ENCODE results near the gene WDR91. TPM values are rescaled to one million over a fixed set of nuclear protein-coding genes. Genes with fewer than 3 reads are reported as not detected.
A peak's percentile ranks its signal among the peaks of the same experiment; 100 is the strongest.

WDR91 gene
- total RNA-seq, 1 donor from 2014 or later = 5.5 TPM

DNA sequence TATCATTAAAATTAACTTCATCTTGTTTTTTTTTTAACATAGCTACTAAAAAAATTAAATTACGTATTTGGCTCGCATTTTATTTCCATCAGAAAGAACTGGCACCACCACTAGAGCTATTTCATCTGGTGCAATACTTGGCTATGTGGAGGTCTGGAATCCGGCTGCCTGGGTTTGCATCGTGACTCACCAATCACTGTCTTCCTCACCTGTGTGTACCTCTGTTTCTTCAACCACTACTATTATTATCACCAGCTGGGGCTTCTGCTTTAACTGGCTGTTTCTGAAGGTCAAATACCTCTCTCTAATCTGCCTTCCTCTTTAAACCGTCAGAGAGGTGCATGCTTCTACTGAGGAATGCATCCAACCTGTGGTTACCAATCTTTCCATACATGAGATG, 6.5 kb downstream of the WDR91 start:
- H3K4me1 Mint-ChIP-seq (ENCODE audit: low read depth, unreplicated experiment) = peaks cover 22% of the 10 kb centered on the region
- peaks cover 10% of the 10 kb centered on the region for H3K36me3 Mint-ChIP-seq (ENCODE audit: low read depth, unreplicated experiment)
- Histone ChIP-seq H2AFZ (ENCODE audit: low read depth, low read length) (no peak overlapping the region), H3K27me3 (ENCODE audit: insufficient read depth, low read length) (no peaks in the 10 kb centered on the region), H4K20me1 (ENCODE audit: insufficient read depth, low read length) (peaks cover 16% of the 10 kb centered on the region), H3K9me3 (ENCODE audit: insufficient read depth, low read depth, low read length) (no peaks in the 10 kb centered on the region), H3K4me3 (ENCODE audit: insufficient read depth, low read depth, low read length) (no peak overlapping the region), H3K27ac (ENCODE audit: low read depth, low read length) (no peak overlapping the region), H3K79me2 (ENCODE audit: insufficient read depth, low read length) (peaks cover 7% of the 10 kb centered on the region), H3K4me2 (ENCODE audit: low read length) (peak overlapping the region; percentile 2), H3K36me3 (ENCODE audit: insufficient read depth, low read length) (peaks cover 7% of the 10 kb centered on the region), H3K9ac (ENCODE audit: low read length) (no peak overlapping the region), H3K4me1 (ENCODE audit: insufficient read depth, low read length) (peaks cover 26% of the 10 kb centered on the region)
- FAIRE-seq = no peak
- no peak overlapping the region for H3K4me3 Mint-ChIP-seq (ENCODE audit: unreplicated experiment)
- no peaks in the 10 kb centered on the region for H3K27me3 Mint-ChIP-seq (ENCODE audit: low read depth, unreplicated experiment)
- no peak for TF ChIP-seq EZH2 (IDR thresholded peaks at IDR 0.05; ENCODE audit: insufficient read depth, low read length)
- TF ChIP-seq, protein P1, sequence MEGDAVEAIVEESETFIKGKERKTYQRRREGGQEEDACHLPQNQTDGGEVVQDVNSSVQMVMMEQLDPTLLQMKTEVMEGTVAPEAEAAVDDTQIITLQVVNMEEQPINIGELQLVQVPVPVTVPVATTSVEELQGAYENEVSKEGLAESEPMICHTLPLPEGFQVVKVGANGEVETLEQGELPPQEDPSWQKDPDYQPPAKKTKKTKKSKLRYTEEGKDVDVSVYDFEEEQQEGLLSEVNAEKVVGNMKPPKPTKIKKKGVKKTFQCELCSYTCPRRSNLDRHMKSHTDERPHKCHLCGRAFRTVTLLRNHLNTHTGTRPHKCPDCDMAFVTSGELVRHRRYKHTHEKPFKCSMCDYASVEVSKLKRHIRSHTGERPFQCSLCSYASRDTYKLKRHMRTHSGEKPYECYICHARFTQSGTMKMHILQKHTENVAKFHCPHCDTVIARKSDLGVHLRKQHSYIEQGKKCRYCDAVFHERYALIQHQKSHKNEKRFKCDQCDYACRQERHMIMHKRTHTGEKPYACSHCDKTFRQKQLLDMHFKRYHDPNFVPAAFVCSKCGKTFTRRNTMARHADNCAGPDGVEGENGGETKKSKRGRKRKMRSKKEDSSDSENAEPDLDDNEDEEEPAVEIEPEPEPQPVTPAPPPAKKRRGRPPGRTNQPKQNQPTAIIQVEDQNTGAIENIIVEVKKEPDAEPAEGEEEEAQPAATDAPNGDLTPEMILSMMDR (IDR thresholded peaks at IDR 0.05; ENCODE audit: insufficient read depth, low read depth, low read length) = no peak
- H3K27ac Mint-ChIP-seq (ENCODE audit: unreplicated experiment) = no peak overlapping the region
- DNase-seq (ENCODE audit: low read depth) = peak; percentile 48
- H3K9me3 Mint-ChIP-seq (ENCODE audit: unreplicated experiment) = no peaks in the 10 kb centered on the region

DNA sequence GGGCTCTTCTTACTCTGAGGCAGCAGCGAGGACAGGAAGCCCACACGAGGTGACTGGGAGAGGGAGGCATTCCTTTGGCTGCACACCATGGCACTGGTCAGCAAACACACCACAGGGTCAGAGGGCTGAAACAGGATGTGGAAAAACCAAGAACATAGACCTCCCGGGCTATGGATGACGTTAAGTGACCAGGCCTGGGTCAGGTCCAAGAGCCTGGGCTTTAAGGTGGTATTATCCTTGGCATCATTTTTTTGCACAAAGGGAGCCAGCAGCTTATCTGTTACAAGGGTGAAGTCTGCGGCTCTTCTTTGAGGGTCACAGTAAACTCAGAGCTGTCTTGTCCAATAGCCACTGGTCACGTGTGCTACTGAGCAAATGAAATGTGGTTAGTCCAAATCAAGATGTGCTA, 7.0 kb downstream of the WDR91 start:
- no peak for TF ChIP-seq EZH2 (IDR thresholded peaks at IDR 0.05; ENCODE audit: insufficient read depth, low read length)
- TF ChIP-seq, protein P1 (IDR thresholded peaks at IDR 0.05; ENCODE audit: insufficient read depth, low read depth, low read length) = no peak
- H3K4me1 ChIP-seq (ENCODE audit: insufficient read depth, low read length) = peaks cover 26% of the 10 kb centered on the region
- Mint-ChIP-seq H3K27ac (ENCODE audit: unreplicated experiment) (no peak overlapping the region), H3K36me3 (ENCODE audit: low read depth, unreplicated experiment) (peaks cover 11% of the 10 kb centered on the region), H3K27me3 (ENCODE audit: low read depth, unreplicated experiment) (no peaks in the 10 kb centered on the region), H3K4me3 (ENCODE audit: unreplicated experiment) (no peak overlapping the region), H3K4me1 (ENCODE audit: low read depth, unreplicated experiment) (peaks cover 22% of the 10 kb centered on the region), H3K9me3 (ENCODE audit: unreplicated experiment) (no peaks in the 10 kb centered on the region)
- no peak overlapping the region for H3K4me3 ChIP-seq (ENCODE audit: insufficient read depth, low read depth, low read length)
- H3K9me3 ChIP-seq (ENCODE audit: insufficient read depth, low read depth, low read length) = no peaks in the 10 kb centered on the region
- no peak overlapping the region for H2AFZ ChIP-seq (ENCODE audit: low read depth, low read length)
- peaks cover 1% of the 10 kb centered on the region for H3K79me2 ChIP-seq (ENCODE audit: insufficient read depth, low read length)
- no peak overlapping the region for H3K9ac ChIP-seq (ENCODE audit: low read length)
- H3K36me3 ChIP-seq (ENCODE audit: insufficient read depth, low read length) = peaks cover 7% of the 10 kb centered on the region
- DNase-seq (ENCODE audit: low read depth) = peak; percentile 87
- H4K20me1 ChIP-seq (ENCODE audit: insufficient read depth, low read length) = peaks cover 16% of the 10 kb centered on the region
- no peak overlapping the region for H3K27ac ChIP-seq (ENCODE audit: low read depth, low read length)
- FAIRE-seq = no peak
- H3K4me2 ChIP-seq (ENCODE audit: low read length) = peak overlapping the region; percentile 47
- H3K27me3 ChIP-seq (ENCODE audit: insufficient read depth, low read length) = no peaks in the 10 kb centered on the region

DNA sequence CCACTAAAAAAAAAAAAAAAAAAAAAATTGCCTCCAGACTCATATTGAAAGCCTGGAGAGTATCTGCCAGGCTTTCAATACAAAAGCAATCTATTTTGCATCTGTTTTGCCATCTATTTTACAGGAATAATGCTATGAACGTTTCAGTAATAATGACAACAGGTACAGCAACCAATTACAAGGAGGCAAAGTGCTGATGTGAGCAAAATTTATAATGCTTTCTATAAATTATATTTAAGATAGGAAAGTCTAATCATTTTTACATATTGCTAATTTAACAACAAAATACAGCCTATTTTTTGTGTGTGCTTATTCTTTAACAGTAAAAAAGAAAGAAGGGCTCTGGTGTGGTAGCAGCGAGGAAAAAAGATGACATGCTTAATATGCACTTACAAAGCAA, 10.0 kb downstream of the WDR91 start:
- H3K4me1 ChIP-seq (ENCODE audit: insufficient read depth, low read length) = peaks cover 19% of the 10 kb centered on the region
- DNase-seq (ENCODE audit: low read depth) (no peak), FAIRE-seq (no peak)
- H3K9ac ChIP-seq (ENCODE audit: low read length) = no peak overlapping the region
- no peak overlapping the region for H3K4me2 ChIP-seq (ENCODE audit: low read length)
- H2AFZ ChIP-seq (ENCODE audit: low read depth, low read length) = no peak overlapping the region
- peaks cover 5% of the 10 kb centered on the region for H4K20me1 ChIP-seq (ENCODE audit: insufficient read depth, low read length)
- H3K27me3 ChIP-seq (ENCODE audit: insufficient read depth, low read length) = no peaks in the 10 kb centered on the region
- no peaks in the 10 kb centered on the region for H3K9me3 ChIP-seq (ENCODE audit: insufficient read depth, low read depth, low read length)
- H3K9me3 Mint-ChIP-seq (ENCODE audit: unreplicated experiment) = no peaks in the 10 kb centered on the region
- H3K27ac ChIP-seq (ENCODE audit: low read depth, low read length) = no peak overlapping the region
- TF ChIP-seq, protein P1 (IDR thresholded peaks at IDR 0.05; ENCODE audit: insufficient read depth, low read depth, low read length) = no peak
- TF ChIP-seq EZH2 (IDR thresholded peaks at IDR 0.05; ENCODE audit: insufficient read depth, low read length) = no peak
- peaks cover 18% of the 10 kb centered on the region for H3K36me3 Mint-ChIP-seq (ENCODE audit: low read depth, unreplicated experiment)
- no peaks in the 10 kb centered on the region for H3K79me2 ChIP-seq (ENCODE audit: insufficient read depth, low read length)
- no peaks in the 10 kb centered on the region for H3K27me3 Mint-ChIP-seq (ENCODE audit: low read depth, unreplicated experiment)
- peaks cover 7% of the 10 kb centered on the region for H3K36me3 ChIP-seq (ENCODE audit: insufficient read depth, low read length)
- H3K4me1 Mint-ChIP-seq (ENCODE audit: low read depth, unreplicated experiment) = peaks cover 20% of the 10 kb centered on the region
- no peak overlapping the region for H3K4me3 ChIP-seq (ENCODE audit: insufficient read depth, low read depth, low read length)
- H3K27ac Mint-ChIP-seq (ENCODE audit: unreplicated experiment) = no peak overlapping the region
- H3K4me3 Mint-ChIP-seq (ENCODE audit: unreplicated experiment) = no peak overlapping the region

Measured in astrocyte (in vitro differentiated cells and primary cell).